MCF 10A (cell line): ENCODE measurements around the gene VRK3. TPM values are rescaled to one million over a fixed set of nuclear protein-coding genes. Genes with fewer than 3 reads are reported as not detected.

Experiments
- BruUV-seq: library from RNA; stranded (reverse); fragments of 400-500 nt; replicated peaks from 2 replicates; lab custom pipeline; 2021; lab: Mats Ljungman, UMichigan
- CTCF ChIA-PET: fragments of 300-600 bp; sonication (Branson Sonifier 250); formaldehyde crosslinking; extraction: SDS; loops from one replicate; lab custom pipeline; 2021; ENCODE audit warnings: antibody characterized with exemption, inconsistent platforms; lab: Yijun Ruan, JAX
- POLR2A ChIA-PET: fragments of 300-600, 350-650 bp; sonication (Branson Sonifier 250); formaldehyde crosslinking; extraction: SDS; loops from one replicate; lab custom pipeline; 2020; ENCODE audit warnings: antibody characterized with exemption, inconsistent platforms; lab: Yijun Ruan, JAX
- DNase-seq: peaks from one replicate; pipeline ENCODE4 v3.0.0-alpha.2; 2018; ENCODE audit not compliant: unreplicated experiment
- H3K27ac Mint-ChIP-seq: one replicate; pipeline ENCODE4 v1.8.0; 2022; ENCODE audit warnings: mild to moderate bottlenecking, low read depth, mixed read lengths; ENCODE audit not compliant: unreplicated experiment
- H3K27me3 Mint-ChIP-seq: one replicate; pipeline ENCODE4 v1.8.0; 2022; ENCODE audit warnings: mixed read lengths; ENCODE audit not compliant: insufficient read depth, unreplicated experiment
- H3K36me3 Mint-ChIP-seq: one replicate; pipeline ENCODE4 v1.8.0; 2022; ENCODE audit warnings: mild to moderate bottlenecking, moderate library complexity, mixed read lengths; ENCODE audit not compliant: insufficient read depth, unreplicated experiment
- H3K4me1 Mint-ChIP-seq: one replicate; pipeline ENCODE4 v1.8.0; 2022; ENCODE audit warnings: mixed read lengths; ENCODE audit not compliant: insufficient read depth, unreplicated experiment
- H3K4me3 Mint-ChIP-seq: one replicate; pipeline ENCODE4 v1.8.0; 2022; ENCODE audit warnings: mild to moderate bottlenecking, moderate library complexity, mixed read lengths; ENCODE audit not compliant: unreplicated experiment
- H3K9me3 Mint-ChIP-seq: one replicate; pipeline ENCODE4 v1.8.0; 2022; ENCODE audit warnings: mixed read lengths; ENCODE audit not compliant: unreplicated experiment
- intact Hi-C: fragments of 100-400 bp; cut with micrococcal nuclease; formaldehyde crosslinking; loops from 2 replicates; pipeline ENCODE4 v1.14.1; 2022
- total RNA-seq: library from RNA; stranded (reverse); gene quantifications from 2 replicates; pipeline ENCODE4 v1.2.3, GENCODE V29; 2022
- TF ChIP-seq, protein P1 (sequence below): fragments of 200-600 bp; IDR thresholded peaks from one replicate; pipeline ENCODE4 v1.8.0; 2022; ENCODE audit warnings: antibody characterized with exemption, mild to moderate bottlenecking; ENCODE audit not compliant: unreplicated experiment

The VRK3 gene
- total RNA-seq, 1 experiment from 2014 or later: 24.7 TPM

DNA sequence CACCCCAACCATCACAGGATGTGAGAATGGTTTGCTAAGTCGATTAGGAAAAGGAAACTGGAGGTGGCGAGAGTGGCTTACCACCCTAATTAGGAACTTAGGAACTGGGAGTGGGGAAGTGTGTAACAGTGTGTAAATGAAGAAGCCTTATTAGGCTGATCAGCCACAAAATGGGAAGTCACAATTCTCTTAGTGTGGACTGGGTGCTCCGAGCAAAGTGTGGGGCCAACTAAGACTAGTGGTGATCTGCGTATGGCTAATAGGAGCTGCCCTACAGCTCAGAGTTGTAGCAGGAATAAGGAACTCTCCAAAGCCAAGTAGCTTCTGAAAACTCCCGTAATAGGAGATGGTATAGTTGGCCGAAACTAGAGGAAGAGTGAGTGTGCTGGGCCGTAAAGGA is 71.8 kb downstream of the VRK3 start:
- Mint-ChIP-seq H3K4me1 (peaks cover 7% of the 10 kb centered on the region), H3K36me3 (no peaks in the 10 kb centered on the region), H3K9me3 (no peaks in the 10 kb centered on the region), H3K4me3 (no peak overlapping the region), H3K27me3 (peaks cover 20% of the 10 kb centered on the region), H3K27ac (no peak overlapping the region)
- BruUV-seq: no TSS peak
- TF ChIP-seq, protein P1, sequence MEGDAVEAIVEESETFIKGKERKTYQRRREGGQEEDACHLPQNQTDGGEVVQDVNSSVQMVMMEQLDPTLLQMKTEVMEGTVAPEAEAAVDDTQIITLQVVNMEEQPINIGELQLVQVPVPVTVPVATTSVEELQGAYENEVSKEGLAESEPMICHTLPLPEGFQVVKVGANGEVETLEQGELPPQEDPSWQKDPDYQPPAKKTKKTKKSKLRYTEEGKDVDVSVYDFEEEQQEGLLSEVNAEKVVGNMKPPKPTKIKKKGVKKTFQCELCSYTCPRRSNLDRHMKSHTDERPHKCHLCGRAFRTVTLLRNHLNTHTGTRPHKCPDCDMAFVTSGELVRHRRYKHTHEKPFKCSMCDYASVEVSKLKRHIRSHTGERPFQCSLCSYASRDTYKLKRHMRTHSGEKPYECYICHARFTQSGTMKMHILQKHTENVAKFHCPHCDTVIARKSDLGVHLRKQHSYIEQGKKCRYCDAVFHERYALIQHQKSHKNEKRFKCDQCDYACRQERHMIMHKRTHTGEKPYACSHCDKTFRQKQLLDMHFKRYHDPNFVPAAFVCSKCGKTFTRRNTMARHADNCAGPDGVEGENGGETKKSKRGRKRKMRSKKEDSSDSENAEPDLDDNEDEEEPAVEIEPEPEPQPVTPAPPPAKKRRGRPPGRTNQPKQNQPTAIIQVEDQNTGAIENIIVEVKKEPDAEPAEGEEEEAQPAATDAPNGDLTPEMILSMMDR: no peak
- ChIA-PET POLR2A (interaction anchor here (0.5 kb wide), 1 partner anchor 817 kb away, joined by 3 read pairs; no protein-coding TSS in a partner anchor), CTCF (interaction anchor here (0.9 to 1.9 kb wide), 4 partner anchors 15 to 183 kb away, joined by 3 to 11 read pairs (median 4); partner anchors contain the start of gene ATF5)
- intact Hi-C loops: no loop called here
- no peak for DNase-seq

DNA sequence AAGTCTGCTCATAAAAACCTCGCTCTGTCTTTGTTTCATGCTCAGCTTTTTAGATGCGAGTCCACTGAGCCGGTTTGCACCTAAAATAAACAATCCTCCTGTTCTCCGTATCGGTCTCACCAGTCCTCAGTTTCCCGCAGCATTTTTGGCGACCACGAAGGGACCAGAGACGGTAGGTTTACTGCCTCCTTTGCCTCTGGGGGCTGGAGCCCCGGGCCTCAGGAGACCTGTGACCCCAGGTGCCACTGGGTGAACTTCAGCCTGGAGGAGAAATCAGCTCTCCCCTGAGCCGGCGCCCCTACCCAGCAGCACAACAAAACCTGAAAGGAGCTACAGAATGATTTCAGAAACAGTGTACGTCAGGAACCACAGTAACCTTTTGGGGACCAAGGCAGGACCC is 72.3 kb downstream of the VRK3 start:
- no peak for DNase-seq
- ChIA-PET POLR2A (interaction anchor here (0.5 kb wide), 1 partner anchor 816 kb away, joined by 3 read pairs; no protein-coding TSS in a partner anchor), CTCF (interaction anchor here (0.7 to 1.7 kb wide), 3 partner anchors 24 to 183 kb away, joined by 3 to 5 read pairs (median 3); partner anchors contain the start of gene ATF5)
- Mint-ChIP-seq H3K27ac (no peak overlapping the region), H3K9me3 (no peaks in the 10 kb centered on the region), H3K4me3 (no peak overlapping the region), H3K27me3 (peaks cover 20% of the 10 kb centered on the region), H3K36me3 (no peaks in the 10 kb centered on the region), H3K4me1 (peaks cover 7% of the 10 kb centered on the region)
- intact Hi-C loops: no loop called here
- no TSS peak for BruUV-seq
- TF ChIP-seq, protein P1: no peak

DNA sequence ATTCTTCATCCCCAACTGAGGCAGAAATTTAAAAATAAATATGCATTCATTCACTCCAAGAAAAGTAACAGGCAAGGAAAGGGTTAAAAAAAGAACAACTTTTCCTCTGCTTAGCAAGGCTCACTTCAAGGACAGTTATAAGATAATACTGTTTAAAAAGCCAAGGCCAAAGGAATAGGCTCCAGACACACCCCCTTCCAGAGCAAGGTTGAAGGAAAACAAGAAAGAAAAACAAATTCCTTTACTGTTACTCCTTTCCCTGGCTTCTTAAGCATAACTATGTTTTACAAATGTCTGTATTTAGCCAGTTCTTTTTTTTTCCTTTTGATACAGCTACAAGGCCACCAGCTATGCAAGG is 72.7 kb downstream of the VRK3 start:
- no peak overlapping the region for H3K4me3 Mint-ChIP-seq
- peaks cover 7% of the 10 kb centered on the region for H3K4me1 Mint-ChIP-seq
- H3K27ac Mint-ChIP-seq: no peak overlapping the region
- H3K9me3 Mint-ChIP-seq: no peaks in the 10 kb centered on the region
- peaks cover 20% of the 10 kb centered on the region for H3K27me3 Mint-ChIP-seq
- CTCF ChIA-PET: interaction anchor here (0.6 to 0.9 kb wide), 3 partner anchors 9 to 87 kb away, joined by 3 read pairs; partner anchors contain the start of gene ATF5
- intact Hi-C loops: no loop called here
- BruUV-seq: no TSS peak
- H3K36me3 Mint-ChIP-seq: no peaks in the 10 kb centered on the region
- TF ChIP-seq, protein P1: no peak
- POLR2A ChIA-PET: no interaction called here
- no peak for DNase-seq

DNA sequence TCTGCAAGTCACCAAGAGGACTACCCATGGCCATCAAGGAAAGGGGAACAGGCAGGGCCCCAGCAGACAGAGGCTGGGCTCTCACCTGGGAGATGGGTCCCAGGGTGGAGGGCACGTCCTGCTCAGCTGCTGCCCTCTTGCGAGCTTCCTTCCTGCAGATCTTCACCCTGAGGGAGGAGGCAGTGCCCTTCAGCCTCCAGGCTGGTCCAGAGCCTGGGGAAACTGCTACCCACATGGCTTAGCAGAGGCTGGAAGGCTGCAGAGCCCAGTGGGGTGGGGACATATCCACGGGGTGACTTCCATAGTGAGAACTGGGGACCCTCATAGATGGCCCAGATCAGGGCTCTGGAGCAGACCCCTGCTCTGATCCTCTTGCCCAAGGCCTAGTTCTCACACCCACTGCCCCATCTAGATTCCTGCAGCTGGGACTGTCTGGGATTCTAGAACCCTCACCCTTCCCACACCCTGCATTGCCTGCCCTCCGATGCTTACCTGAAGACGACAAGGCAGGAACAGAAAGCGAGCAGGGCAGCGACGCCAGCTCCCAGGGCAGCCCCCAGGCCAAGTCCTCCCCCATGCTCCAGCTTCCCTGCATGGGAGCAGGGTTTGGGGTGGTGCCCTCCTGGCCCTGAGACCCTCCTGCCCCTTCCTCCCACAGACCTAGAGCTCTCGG is 73.2 kb downstream of the VRK3 start:
- Mint-ChIP-seq H3K36me3 (no peaks in the 10 kb centered on the region), H3K27me3 (peaks cover 20% of the 10 kb centered on the region), H3K27ac (no peak overlapping the region), H3K4me3 (no peak overlapping the region), H3K9me3 (no peaks in the 10 kb centered on the region), H3K4me1 (peaks cover 7% of the 10 kb centered on the region)
- ChIA-PET CTCF (interaction anchor here (0.5 to 0.6 kb wide), 2 partner anchors 10 to 15 kb away, joined by 3 read pairs; no protein-coding TSS in a partner anchor), POLR2A (no interaction called here)
- BruUV-seq: no TSS peak
- DNase-seq: no peak
- TF ChIP-seq, protein P1: no peak
- intact Hi-C loops: no loop called here
